Measurements from ENCODE around the gene POLR3G.

POLR3G gene

DNA sequence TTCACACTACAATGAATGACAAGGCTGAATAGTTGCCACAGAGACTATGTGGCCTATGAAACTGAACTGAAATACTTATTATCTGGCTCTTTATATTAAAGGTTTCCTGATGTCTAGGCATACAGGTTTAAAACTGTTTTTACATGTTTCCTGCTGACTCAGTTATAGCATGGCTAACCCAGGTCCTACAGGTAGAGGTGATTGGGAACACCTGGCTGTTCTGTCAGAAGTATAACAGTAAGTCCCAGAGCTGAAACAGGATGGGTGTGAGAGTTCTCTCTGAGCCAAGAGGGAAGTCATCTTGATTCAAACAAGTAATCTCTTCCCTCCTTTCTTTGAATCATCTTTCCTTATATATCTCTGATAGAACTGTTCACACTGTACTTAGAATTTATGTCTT lies 79.0 kb downstream of the POLR3G start:
- FAIRE-seq = no peak

DNA sequence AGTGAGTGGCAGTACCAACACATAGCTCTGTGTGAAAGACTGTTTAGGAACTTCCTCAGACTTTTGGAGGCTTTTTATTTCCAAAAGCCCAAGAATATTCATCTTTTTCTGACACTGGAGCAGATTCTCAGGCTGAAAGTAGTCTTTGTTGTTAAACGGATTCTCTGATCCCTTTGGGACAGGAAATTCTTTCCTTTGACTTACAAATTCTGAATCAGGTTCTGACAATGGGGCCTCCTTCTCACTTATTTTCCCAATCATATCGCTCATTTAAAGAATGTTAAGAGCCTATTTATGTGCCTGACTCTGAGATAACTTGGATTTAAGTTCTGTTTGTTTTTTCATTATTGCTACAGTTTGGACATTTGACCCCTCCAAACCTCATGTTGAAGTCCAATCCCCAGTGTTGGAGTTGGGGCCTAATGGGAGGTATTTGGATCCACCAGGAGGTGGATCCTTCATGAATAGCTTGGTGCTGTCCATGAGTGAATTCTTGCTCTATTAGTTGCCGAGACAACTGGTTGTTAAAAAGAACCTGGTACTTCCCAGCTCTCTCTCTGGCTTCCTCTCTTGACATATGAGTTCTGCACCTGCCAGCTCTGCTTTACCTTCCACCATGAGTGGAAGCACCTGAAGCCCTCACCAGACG lies 79.8 kb downstream of the POLR3G start:
- FAIRE-seq = no peak

DNA sequence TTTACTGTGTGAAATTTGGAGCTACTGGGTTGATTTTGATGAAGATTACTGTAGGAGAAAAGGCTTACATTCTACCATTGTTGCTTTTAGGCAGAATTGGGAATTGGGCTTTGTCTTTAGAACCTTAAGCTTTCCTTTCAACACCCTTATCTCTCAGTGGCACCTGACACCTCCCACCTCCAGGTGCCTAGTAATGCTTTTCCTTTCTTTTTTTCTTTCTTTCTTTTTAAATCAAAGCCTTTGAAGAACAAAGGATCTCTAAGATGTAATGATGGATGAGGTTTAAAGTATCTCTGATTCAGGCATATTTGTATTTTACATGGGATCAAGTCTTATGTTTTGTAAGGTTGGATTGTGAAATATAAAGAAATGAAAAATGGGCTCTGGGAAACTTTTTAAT lies 81.0 kb downstream of the POLR3G start:
- no peak for FAIRE-seq

DNA sequence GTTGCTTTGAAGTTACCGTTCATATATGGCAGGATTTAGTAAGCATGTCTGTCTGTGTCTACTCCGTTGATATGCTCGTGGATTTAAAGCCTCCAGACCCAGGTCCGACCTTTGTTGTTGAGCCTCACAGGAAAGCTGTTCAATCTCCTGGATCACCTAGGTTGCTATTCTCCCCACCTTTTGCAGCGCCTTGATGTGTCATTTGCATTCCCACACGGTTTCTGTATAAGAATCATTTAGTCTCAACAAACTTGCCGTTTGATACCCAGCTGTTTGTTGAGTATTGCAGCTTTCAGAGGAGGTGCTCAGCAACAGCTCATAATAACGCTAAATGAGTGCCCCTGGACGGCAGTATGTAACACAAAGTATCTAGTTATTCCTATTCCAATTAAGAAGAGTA lies 82.7 kb downstream of the POLR3G start:
- FAIRE-seq = no peak

DNA sequence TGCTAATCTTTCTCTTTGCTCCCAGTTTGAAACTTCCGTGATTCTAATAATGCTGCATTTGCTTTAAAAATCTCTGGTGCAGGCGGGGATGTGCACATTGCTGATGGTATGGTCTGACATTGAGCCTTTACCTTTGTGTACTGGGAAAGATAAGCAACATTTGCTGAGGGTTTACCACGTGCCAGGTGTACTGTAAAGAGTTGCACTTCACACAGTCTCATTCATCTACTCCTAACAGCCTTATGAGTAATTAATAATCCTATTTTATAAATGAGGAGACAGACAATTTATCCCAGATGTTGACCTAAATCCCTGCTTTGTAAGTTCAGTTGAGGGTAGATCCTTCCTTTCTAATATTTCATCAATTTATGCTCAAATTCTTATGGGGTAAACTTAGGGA lies 83.2 kb downstream of the POLR3G start:
- FAIRE-seq = no peak

DNA sequence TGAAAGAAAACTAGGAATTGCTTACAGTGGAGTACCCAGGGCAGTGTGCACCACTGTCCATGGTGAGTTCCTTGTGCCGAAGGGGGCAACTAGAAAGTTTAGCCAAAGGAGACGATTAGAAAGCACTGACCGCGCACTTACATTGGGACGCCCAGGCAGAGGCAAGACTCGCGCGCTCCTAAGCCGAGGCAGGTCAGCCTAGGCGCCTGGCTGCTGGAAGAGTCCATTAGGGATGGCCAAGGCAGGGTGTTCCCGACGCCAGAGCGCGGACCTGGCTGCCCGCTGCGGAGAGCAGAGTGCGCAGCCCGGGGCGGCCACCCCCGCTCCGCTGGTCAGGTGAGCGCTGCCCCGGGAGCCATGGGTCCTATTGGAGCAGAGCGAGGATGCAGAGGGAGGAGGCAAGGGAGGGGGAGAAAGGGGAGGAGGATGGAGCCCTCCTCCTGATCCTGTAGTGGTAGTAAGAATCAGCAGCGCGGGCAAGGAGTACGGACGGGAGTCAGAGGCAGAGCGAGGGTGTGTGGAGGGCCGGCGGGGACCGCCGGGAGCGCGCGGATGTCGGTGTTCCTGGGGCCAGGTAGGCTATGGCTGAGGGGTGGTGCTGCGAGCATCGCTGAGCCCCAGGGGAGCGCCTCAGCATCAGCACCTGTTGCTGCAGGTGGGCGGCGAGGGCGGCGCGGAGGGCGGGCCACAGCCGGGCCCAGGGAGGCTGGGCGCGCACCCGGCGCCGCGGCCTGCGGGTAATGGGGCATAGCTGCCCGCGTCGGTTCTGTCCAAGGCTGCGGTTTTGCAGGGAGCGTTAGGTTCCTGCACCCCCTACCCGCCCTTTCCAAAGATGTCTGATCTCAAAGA lies 83.9 kb downstream of the POLR3G start, which contains the start of gene ADGRV1:
Gene ADGRV1 (plus strand): TSS at position 454 of the 849 bp plus-strand sequence. CDS start 99 bp downstream, at position 553.
- no peak for FAIRE-seq

DNA sequence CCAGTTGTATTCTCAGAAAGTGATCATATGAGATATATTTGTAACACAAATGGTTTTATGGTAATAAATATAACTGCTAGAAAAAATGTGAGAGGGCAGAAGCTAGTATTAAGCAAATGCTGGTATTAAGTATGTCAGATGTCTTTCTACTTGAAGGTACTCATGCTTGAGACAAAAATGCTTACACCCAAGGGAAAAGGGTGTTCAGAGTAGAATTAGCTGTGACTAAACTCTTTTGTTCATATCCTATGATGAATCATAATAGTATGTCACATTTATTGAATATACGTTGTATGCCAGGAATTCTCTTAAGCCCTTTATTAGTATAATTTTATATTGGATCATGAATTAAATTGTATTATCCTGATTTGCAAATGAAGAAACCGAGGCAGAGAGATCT lies 86.1 kb downstream of the POLR3G start:
- no peak for FAIRE-seq

DNA sequence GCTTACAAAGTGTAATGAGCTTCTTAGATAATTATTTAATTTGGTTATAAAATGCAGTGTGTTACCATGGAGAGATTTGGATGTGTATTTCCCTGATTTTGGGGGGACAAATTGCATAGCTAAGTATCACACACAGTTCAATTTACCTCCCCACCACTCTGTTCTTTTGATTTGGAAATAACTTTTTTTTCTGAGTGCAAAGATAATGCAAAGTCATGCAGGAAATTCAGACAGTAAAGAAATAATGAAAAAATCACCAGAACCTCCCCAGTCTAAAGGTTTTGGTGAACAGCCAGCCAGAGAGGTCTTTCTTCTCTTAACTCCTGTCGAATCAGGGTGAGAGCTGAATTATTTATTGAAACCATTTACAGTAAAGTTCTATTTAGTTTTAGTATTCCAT lies 87.1 kb downstream of the POLR3G start:
- FAIRE-seq = no peak

DNA sequence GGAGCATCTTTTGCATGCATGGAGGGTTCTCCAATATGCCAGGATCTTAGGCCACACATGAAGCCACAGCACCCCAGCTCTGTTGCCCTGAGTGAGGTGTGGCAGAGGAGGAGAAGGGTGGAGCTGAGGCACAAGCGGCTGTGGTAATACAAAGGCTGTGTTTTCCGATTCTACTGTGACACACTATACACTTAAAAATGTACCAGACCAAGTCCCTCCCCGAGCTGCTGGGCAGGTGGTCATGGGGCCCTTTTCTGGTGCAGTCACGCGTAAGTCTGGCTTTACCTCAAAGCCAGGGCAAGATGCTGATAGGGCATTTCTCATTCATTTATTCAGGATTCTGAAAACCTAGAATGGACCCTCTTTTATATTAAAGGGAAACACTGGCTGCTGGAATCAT lies 87.7 kb downstream of the POLR3G start:
- no peak for FAIRE-seq

DNA sequence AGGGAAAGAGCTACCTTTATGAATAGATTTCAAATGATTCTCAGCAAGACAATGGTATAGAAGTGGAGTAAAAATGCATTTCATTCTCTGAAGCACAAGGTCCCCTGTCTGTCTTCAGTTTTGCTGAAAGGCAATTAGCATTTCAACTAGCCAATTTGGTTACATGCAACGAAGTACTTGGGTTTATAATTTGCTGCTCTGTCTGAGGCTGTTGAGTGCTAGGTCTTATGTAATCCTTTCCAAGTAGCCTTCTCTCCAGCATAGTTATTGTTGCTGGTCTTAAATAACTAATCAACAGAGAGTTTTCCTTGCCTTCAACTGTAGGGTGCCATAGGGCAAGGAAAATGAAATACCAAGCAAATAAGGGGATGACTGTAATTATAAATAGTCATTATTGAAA lies 88.4 kb downstream of the POLR3G start:
- FAIRE-seq = no peak
